Stimulated activated CD4-positive, alpha-beta T cell treated with anti-CD3 and anti-CD28 coated beads, TNF-alpha, amount 100 ng/mL, for 4 hours (primary cell): ENCODE measurements around the gene SH3BP4.

Experiments
- DNase-seq, 3 experiments: peaks; one replicate each; pipeline ENCODE4 v3.0.0-alpha.2; 2020; ENCODE audit warnings: low read depth in 3 of 3

Gene SH3BP4

GRCh38 chr2:235041918-235042575 lies 90.2 kb downstream of the SH3BP4 start:
- no peak for DNase-seq

DNA sequence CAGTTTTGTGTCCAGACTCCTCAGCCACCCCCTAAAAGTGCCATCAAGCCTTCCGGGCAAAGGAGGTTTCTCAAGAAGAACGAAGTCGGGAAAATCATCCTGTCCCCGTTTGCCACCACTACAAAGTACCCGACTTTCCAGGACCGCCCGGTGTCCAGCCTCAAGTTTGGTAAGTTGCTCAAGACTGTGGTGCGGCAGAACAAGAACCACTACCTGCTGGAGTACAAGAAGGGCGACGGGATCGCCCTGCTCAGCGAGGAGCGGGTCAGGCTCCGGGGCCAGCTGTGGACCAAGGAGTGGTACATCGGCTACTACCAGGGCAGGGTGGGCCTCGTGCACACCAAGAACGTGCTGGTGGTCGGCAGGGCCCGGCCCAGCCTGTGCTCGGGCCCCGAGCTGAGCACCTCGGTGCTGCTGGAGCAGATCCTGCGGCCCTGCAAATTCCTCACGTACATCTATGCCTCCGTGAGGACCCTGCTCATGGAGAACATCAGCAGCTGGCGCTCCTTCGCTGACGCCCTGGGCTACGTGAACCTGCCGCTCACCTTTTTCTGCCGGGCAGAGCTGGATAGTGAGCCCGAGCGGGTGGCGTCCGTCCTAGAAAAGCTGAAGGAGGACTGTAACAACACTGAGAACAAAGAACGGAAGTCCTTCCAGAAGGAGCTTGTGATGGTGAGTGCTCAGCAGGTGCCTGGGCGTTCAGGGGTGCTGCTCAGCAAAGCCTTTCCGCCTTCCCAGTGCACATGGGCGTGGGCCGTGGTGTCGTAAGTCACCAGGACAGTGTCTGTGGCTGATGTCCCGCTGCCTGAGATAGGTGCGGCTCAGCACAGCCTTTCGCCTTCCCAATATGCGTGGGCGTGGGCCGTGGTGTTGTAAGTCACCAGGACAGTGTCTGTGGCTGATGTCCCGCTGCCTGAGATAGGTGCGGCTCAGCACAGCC lies 91.0 kb downstream of the SH3BP4 start:
- DNase-seq: no peak

DNA sequence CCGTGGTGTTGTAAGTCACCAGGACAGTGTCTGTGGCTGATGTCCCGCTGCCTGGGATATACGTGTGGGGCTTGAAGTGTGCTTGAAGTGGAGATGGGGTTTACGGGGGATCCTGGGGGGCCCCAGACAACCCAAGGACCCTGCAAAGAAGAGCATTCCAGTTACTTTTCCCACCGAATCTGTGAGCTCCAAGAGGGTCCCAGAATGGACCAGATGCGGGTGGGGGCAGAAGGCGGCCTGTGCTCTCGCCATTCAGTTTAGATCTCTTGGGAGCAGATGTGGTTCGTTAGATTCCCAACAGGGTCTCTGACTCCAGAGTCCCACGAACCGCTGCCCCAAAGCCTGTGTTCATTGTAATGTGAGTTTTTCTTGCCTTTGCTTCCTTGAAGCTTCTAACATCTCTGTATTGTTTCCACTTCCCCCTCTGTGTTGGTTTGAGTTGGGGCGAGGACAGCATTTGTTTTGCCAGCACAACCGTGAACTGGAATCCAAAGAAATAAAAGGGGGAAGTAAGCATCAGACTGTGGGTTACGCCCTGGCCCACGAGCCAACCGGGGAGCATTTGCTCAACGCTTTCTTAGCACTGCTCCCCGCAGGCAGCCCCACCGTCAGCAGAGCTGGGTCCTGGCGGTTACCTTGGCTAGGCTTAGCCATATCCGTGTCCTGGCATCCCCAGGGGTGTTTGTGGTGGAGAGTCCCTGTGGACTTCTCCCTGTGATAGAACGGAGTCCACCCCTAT lies 92.1 kb downstream of the SH3BP4 start:
- no peak for DNase-seq

- no peak for DNase-seq
Measured at GRCh38 chr2:235044501-235045271, 92.9 kb downstream of the SH3BP4 start.

DNA sequence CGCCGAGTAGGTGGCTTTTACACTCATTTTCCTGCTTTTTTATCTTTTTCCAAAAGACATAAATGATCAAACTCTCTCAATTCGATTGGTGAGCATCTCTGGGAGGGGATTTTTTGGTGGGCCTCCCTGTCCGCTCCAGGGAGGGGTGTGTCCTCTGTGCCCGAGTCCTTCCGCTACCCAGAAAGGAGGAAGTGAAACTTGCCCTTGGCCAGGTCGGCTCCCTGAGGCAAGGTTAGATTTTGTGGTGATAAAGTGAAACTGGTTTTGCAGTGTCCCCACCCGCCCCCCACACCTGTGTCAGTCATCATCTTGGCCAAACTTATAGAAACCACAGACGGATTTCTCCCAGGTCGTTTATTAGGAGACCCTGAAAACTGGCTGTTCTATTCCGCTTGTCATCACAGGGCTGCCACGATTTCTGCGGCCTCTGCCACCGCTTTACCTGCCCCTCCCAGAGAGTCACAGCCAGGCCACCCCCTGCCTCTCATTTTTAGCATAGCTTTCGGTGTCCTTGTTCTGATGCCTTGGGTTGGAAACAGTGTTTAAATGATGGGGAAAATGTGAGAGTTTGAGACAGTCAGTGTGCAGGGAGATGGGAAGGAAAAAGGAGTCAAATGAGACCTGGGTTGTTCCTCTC lies 93.6 kb downstream of the SH3BP4 start:
- no peak for DNase-seq

DNA sequence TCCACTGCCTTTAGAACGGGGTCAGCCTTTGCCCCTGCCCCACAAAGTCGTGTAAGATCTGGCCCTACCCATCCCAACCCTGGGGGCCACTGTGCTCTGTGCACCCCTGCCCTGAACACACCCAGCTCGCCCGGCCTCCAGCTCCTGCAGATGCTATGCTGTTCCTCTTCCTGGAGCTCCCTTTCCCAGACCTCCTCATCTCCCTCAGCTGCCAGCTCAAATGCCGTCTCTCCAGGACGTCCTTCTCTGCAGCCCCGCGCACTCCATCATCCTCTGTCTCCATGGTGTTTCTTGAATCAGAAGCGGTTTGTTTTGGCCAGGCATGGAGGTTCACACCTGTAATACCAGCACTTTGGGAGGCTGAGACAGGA lies 94.1 kb downstream of the SH3BP4 start:
- DNase-seq: no peak

GRCh38 chr2:235046589-235046988 lies 94.8 kb downstream of the SH3BP4 start:
- no peak for DNase-seq

GRCh38 chr2:235047171-235048160 lies 95.6 kb downstream of the SH3BP4 start:
- no peak for DNase-seq

GRCh38 chr2:235048549-235048948 lies 96.7 kb downstream of the SH3BP4 start:
- DNase-seq: no peak

DNA sequence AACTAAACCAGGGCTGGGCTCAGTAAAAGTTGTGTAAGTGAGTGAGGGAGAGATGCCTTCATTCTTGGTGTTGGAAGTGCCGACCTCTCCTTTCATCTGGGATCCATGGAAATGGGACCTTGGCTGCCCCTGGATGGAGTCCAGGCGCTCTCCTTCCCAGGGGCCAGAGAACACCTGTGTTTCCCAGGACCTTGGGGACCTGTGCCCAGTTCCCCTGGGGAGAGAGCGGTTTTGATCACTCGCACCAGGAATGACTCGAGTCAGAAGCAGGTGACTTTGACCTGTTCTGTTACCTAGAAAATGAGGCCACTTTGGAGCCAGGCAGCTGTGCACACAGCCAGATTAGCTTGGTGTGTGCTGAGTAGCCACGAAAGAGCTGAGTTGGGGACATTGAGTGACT lies 97.3 kb downstream of the SH3BP4 start:
- DNase-seq: no peak

DNA sequence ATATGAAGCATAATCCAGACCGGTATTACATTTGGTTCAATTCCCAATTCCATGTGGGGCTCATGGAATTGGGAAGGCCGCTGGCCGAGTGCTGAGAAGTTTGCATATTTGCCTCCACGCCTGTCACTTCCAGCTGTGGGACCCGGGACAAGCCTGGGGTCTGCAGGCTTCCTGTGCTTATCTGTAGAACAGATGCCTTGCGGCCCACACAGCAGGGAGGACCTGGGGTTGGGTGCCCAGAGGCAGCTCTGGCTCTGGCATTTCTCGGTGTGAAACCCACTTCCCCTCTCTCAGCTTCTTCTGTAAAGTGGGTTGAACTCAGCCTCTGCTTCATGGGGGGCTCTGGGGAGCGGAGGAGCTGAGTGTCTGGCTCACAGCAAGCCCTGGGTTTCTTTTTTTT lies 97.9 kb downstream of the SH3BP4 start:
- DNase-seq: no peak

GRCh38 chr2:235050980-235051351 lies 99.1 kb downstream of the SH3BP4 start:
- DNase-seq: no peak

DNA sequence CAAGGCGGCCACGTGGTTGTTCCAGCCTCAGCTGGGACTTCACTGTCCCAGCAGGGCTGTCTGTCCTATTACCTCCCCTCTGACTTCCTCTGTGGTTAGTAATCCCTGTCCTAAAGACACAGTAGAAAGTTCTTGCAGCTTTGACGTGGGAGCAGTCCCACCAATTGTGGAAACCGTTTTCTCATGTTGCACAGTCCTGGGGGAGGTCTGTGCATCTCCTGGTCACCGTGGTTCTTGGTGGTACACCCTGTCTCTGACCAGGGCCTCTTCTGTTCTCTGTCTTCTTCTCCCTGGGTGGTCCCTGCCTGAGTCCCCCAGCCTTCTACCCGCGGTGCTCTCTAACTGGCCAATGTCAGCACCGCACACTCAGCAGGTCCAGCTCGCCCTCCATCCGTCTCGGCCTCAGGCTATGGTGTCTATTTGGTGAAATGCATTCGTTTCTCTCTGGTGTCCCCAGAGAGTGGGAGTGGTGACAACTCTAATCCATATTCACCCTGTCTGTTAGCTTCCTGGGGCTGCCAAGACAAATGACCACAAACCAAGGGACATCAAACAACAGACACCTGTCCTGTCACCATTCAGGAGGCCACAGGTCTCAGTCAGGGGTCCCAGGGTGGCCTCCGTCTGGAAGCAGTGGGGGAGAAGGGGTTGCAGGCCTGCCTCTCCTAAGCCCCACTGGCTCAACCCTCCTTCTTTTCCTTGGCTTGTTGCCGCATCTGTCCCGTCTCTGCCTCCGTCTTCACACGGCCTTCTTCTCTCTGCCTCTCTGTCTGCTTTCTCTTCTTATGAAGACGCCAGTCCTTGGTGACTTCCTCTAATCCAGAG lies 99.8 kb downstream of the SH3BP4 start:
- DNase-seq: no peak

DNA sequence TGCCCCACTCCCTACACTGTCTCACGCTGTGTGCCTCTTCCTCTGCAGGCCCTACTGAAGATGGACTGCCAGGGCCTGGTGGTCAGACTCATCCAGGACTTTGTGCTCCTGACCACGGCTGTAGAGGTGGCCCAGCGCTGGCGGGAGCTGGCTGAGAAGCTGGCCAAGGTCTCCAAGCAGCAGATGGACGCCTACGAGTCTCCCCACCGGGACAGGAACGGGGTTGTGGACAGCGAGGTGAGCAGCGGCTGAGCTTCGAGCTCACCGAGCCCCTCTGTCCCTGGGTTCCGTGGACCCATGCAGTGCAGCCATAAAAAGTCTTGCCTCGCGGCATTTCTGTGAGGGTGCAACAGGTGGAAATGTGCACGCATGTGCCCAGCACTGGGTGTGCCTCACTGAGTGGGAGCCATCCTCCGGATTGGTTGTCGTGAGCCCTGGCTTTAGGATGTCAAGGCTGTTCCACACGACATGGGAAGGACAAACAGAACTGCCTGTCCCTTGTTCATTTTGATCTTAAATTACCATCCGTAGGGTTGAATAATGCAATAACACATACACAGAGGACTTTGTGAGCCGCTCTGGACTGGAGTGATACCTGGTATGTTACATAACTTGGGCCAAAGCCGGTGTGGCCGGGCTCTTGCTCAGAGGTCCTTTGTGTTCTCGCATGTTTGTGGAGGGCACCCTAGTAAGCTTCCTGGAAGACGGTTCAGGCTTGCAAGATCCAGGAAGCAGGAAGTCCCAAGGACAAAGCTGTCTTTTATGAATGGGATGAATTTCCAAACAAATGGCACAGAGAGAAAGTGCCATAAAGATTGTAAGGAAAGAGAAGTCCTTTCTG lies 100.9 kb downstream of the SH3BP4 start:
- DNase-seq: no peak

DNA sequence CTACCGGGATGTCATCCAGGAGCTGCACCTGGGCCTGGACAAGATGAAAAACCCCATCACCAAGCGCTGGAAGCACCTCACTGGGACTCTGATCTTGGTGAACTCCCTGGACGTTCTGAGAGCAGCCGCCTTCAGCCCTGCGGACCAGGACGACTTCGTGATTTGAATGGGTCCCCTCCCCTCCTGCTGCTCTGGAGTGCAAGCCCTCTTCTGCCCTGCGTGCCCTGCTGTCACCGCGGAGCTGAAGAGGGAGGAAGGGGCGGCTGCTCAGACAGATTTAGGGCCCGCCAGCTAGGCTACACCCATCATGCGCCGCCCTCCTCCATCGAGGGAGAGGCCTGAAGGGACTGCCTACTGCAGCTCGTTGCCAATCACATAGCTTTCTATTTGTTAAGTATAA lies 101.8 kb downstream of the SH3BP4 start:
- no peak for DNase-seq

DNA sequence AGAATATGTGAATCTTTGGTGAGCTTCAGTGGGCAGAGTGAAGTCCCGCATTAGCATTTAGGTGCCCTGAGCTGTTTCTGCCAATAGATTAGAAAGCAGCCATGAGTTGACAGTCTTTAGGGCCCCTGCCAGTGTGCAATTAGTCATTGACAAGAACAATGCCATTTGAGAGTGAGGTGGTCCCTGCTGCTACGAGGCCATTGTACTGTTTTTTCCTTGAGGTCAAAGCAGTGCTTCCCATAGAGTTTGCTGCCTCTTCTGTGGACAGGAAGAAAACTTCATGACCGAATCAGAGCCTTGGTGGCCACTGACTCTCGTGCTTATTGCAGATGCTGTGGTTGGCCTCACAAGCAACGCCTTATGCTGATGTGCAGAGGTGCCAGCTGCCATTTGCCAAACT lies 102.7 kb downstream of the SH3BP4 start:
- DNase-seq: no peak

DNA sequence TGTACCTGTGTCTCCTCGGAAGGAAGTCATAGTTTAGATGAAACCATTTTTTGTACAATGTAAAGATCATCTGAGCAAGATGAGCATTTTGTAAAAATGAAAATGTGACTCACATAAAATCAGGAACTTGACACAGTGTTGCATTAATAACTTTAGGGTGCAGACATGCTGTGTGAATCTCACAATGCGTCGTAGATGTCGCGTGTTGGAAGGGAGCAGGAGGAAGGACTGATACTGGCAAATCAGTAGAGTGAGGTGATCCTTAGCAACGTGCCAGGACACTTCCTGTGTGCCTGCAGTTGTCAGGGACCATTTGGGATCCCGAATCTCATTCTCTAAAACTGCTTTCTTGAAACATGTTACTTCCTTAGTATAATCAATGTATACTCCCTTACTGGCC lies 103.1 kb downstream of the SH3BP4 start:
- no peak for DNase-seq

DNA sequence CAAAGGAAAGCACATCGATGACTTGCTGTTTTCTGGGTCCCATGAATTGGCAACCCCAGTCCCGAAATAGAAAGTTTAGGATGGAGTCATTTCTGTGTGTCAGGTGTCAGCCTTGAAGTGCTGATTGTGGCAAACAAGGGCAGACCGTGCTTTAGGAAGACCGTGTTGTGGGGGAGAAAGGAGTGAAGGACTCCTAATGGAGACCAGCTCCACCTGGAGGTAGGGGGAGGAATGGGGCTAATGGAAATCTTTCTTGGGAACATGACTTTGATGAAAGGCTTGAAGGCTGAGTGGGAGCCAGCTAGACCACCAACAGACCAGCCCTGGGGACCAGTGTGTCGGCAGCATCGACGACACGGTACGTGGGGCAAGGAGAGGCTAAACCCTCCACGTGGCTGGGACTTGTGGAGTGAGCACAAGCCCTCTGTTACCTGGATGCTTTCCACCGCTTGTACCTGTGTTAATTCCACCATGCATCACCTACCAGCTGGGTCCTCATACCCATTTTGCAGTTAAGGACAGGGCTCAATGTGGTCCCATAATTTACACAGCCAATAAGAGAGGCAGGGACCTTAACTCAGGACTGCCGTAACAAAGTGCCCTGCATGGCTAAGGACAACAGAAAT lies 104.2 kb downstream of the SH3BP4 start:
- no peak for DNase-seq
